GM12864 (cell line): ENCODE measurements around the gene MTHFSD.

Experiments used
- DNase-seq: peaks from one replicate; pipeline ENCODE4 v3.0.0-alpha.2; 2011; ENCODE audit warnings: low read depth
- H3K4me3 ChIP-seq: 2 replicates; pipeline ENCODE4 v1.5.1; 2011; ENCODE audit warnings: mild to moderate bottlenecking, low read depth, low read length, control low read depth
- TF ChIP-seq, protein P1 (sequence below): IDR thresholded peaks from 2 replicates; pipeline ENCODE4 v1.5.1; 2011; ENCODE audit warnings: low read depth, mild to moderate bottlenecking, moderate library complexity, low read length, control low read depth, inconsistent platforms; ENCODE audit errors: missing control alignments

MTHFSD gene

DNA sequence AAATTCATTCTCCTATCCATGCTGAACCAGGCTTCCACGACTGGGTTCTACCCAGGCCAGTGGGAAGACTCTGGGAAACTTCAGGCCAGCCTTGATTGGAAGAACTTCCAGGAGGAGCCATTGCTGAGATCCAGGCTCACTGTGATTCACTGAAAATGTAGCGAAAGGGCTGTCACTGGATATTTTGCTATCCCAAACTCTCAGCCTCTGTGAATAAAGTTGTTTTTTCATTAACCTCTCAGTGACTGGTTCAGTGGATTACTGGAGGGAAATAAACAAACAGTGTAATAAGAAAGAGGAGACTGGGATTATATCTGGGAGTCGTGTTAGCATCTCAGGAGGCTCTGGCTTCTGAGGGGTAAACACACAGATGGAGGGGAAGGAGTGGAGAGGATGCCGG lies 26.4 kb upstream of the MTHFSD start:
- DNase-seq = no peak
- TF ChIP-seq, protein P1, sequence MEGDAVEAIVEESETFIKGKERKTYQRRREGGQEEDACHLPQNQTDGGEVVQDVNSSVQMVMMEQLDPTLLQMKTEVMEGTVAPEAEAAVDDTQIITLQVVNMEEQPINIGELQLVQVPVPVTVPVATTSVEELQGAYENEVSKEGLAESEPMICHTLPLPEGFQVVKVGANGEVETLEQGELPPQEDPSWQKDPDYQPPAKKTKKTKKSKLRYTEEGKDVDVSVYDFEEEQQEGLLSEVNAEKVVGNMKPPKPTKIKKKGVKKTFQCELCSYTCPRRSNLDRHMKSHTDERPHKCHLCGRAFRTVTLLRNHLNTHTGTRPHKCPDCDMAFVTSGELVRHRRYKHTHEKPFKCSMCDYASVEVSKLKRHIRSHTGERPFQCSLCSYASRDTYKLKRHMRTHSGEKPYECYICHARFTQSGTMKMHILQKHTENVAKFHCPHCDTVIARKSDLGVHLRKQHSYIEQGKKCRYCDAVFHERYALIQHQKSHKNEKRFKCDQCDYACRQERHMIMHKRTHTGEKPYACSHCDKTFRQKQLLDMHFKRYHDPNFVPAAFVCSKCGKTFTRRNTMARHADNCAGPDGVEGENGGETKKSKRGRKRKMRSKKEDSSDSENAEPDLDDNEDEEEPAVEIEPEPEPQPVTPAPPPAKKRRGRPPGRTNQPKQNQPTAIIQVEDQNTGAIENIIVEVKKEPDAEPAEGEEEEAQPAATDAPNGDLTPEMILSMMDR = no peak
- no peak overlapping the region for H3K4me3 ChIP-seq

DNA sequence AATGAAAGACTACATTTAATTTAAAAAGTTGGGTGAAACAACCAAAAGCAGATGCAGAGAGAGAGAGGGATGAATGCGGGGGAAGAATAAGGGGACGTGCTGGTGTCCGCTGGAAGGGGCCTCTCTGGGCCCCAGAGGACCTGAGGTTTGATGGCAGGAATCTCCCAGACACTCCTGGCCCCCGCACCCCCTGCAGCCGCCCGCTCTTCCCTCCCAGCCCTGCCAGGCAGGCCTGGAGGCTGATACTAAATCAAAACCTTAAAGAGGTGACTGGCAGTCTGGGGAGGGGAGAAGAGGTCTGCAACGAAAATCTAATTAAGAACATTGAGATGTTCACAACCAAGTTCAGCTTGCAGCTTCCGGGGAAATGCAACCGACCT lies 25.7 kb upstream of the MTHFSD start:
- TF ChIP-seq, protein P1 = no peak
- no peak for DNase-seq
- no peak overlapping the region for H3K4me3 ChIP-seq

DNA sequence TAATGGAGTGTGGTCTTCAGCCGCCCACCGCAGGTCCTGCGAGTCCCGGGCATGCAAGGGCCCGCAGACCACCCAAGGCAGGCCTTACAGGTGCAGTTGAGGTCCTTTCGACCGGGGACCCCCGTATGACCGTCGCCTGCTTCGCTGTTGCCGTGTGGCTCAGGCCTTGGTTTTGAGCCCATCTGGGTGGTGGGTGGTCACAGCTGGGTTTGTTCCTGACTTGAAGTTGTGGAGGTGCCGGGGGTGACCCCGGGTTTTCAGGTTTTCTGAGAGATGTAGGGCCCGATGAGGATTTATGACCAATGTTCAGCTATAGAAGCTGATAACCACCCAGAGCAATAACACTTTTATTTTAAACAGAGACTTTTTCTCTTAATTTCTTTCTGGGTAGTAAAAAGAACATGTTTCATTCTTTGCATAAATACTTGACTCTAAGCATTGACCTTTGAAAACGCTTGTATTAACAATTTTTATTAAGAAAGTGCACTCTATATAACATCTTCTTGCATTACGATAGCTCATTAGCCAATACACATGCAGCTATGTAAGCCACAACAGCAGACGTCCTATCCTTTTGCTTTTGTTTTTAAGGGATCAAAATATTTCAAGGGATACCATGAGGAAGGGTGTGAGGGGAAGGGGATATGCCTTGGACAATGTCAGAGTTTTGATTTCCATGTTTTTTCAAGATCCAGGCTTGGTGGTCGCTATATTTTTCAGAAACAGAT lies 25.2 kb upstream of the MTHFSD start:
- DNase-seq = no peak
- H3K4me3 ChIP-seq = no peak overlapping the region
- TF ChIP-seq, protein P1 = no peak

DNA sequence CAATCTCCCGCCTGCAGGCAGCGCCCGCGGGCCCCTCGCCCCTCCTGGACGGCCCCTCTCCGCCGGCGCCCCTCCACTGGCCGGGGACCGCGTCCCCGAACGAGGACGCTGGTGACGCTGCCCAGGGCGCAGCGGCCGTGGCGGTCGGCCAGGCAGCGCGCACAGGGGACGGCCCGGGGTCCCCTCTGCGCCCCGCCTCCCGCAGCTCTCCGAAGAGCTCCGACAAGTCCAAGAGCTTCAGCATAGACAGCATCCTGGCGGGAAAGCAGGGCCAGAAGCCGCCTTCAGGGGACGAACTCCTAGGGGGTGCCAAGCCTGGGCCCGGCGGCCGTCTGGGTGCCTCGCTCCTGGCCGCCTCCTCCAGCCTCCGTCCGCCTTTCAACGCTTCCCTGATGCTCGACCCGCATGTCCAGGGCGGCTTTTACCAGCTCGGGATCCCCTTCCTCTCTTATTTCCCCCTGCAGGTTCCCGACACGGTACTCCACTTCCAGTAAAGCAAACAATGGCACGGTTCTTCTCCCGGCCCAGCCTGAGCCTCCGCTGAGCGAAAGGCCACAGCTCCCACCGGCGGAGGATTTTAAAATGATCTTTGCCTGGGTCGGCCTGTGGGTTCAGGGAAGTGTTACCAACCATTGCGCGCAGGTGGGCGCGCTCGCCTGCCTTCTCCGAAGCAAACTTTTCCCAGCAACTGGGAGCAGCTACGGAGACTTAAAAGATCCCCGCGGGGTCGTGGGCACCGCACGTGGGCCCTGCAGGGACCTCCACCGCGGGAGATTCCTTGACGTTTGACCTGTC lies 24.4 kb upstream of the MTHFSD start:
- TF ChIP-seq, protein P1 = no peak
- DNase-seq = no peak
- H3K4me3 ChIP-seq = no peak overlapping the region

DNA sequence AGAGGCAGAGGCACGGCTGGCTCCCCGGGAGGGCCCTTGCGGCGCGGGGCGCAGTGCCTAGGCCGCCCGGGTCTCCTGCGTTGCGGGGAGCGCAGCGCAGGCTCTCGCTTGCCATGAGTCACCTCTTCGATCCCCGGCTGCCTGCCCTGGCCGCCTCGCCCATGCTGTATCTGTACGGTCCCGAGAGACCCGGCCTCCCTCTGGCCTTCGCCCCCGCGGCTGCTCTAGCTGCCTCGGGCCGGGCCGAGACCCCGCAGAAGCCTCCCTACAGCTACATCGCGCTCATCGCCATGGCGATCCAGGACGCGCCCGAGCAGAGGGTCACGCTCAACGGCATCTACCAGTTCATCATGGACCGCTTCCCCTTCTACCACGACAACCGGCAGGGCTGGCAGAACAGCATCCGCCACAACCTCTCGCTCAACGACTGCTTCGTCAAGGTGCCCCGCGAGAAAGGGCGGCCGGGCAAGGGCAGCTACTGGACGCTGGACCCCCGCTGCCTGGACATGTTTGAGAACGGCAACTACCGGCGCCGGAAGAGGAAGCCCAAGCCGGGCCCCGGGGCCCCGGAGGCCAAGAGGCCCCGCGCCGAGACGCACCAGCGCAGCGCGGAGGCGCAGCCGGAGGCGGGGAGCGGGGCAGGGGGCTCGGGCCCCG lies 23.7 kb upstream of the MTHFSD start:
- TF ChIP-seq, protein P1 = no peak
- H3K4me3 ChIP-seq = no peak overlapping the region
- no peak for DNase-seq

DNA sequence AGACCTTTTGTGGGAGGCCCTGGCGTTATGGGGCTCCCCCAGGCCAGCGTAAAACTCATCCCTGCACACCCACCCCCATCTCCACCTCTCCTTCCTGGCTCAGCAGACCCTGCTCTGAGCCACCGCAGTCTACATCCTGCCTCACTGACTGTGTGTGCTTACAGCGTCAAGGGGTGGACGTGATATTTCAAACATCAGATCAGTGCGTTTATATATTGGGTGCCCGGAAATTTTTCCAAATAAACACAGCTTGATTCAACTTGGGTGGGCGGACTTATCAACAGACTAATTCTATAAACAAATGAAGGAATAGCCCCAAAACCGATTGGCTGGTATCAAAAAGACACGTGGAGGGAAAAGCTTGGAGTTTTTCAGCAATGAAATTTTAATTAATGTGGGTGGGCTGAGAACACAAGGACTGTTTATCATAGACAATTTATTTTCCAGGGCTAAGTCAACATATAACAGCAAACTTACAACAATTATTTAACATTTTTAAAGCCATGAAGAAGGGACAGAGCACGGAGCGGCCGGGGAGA lies 23.1 kb upstream of the MTHFSD start, which contains the start of gene FOXL1:
FOXL1 (plus strand) TSS at position 489 of the 539 bp plus-strand sequence. CDS start 175 bp downstream, outside the sequence.
- no peak within 1 kb of the TSS for H3K4me3 ChIP-seq
- TF ChIP-seq, protein P1 = no peak
- no peak for DNase-seq
